Spleen (tissue), 11 donors: ENCODE measurements around the gene ZNF2. TPM values are rescaled to one million over a fixed set of nuclear protein-coding genes. Genes with fewer than 3 reads are reported as not detected.
"Not testable (repeated sequence)": the region's sequence is repeated elsewhere in the genome, so short reads cannot be mapped to it uniquely, and the experiment has no call there.

Experiments used
- DNase-seq: peaks from one replicate; pipeline ENCODE4 v3.0.0-alpha.2; 2020
- H3K27ac ChIP-seq, 8 donors: fragments of 200-600 bp; sonication (generic) in 7 of 8; 1 replicate in 4 of 8; 2 replicates in 4 of 8; pipeline versions ENCODE4 v1.5.0 to v1.8.0; 2016 to 2021; ENCODE audit warnings: inconsistent platforms in 4 of 8, mild to moderate bottlenecking in 4 of 8, moderate library complexity in 1 of 8
- H3K27me3 ChIP-seq, 7 donors: fragments of 200-600 bp; sonication (generic) in 6 of 7; replicated peaks in 1 of 7; 1 replicate in 4 of 7; 2 replicates in 3 of 7; pipeline versions ENCODE4 v1.5.0 to v1.8.0; 2016 to 2021; ENCODE audit warnings: inconsistent platforms in 3 of 7, mild to moderate bottlenecking in 1 of 7
- H3K36me3 ChIP-seq, 6 donors: fragments of 200-600 bp; sonication (generic) in 5 of 6; 1 replicate in 4 of 6; 2 replicates in 2 of 6; pipeline versions ENCODE4 v1.5.0 to v1.8.0; 2016 to 2021; ENCODE audit warnings: inconsistent platforms in 2 of 6
- H3K4me1 ChIP-seq, 6 donors: fragments of 200-600 bp; sonication (generic) in 5 of 6; 1 replicate in 3 of 6; 2 replicates in 3 of 6; pipeline versions ENCODE4 v1.5.0 to v1.8.0; 2016 to 2021; ENCODE audit warnings: inconsistent platforms in 3 of 6
- H3K4me3 ChIP-seq, 8 donors: fragments of 200-600 bp; sonication (generic) in 7 of 8; 1 replicate in 4 of 8; 2 replicates in 4 of 8; pipeline versions ENCODE4 v1.5.0 to v1.8.0; 2016 to 2021; ENCODE audit warnings: inconsistent platforms in 4 of 8, mild to moderate bottlenecking in 4 of 8, moderate library complexity in 2 of 8
- H3K9me3 ChIP-seq, 8 donors: fragments of 200-600 bp; sonication (generic) in 7 of 8; 1 replicate in 4 of 8; 2 replicates in 4 of 8; pipeline versions ENCODE4 v1.5.0 to v1.8.0; 2016 to 2021; ENCODE audit warnings: inconsistent platforms in 4 of 8
- POLR2A ChIP-seq, 3 donors: fragments of 450-650 bp; IDR thresholded peaks; one replicate each; pipeline ENCODE4 v1.5.1; 2017; ENCODE audit warnings: antibody characterized with exemption in 3 of 3, mild to moderate bottlenecking in 1 of 3
- POLR2AphosphoS5 ChIP-seq, 3 donors: sonication (generic); formaldehyde crosslinking; IDR thresholded peaks; one replicate each; pipeline ENCODE4 v1.5.1; 2017; ENCODE audit warnings: antibody characterized with exemption in 3 of 3
- WGBS, 5 donors: extraction: QIAGEN DNeasy Blood & Tissue Kit in 3 of 5; methylation state at CpG; one replicate each; pipeline versions ENCODE4 v1.1.5 to v1.1.7; 2013 to 2018; 5-methylcytosine and 5-hydroxymethylcytosine counted together
- intact Hi-C: fragments of 100-400 bp; cut with DNase I; formaldehyde crosslinking; loops from one replicate; pipeline ENCODE4 v1.15.0; 2023; ENCODE audit warnings: low total_unique reads
- polyA plus RNA-seq, 3 donors: library from polyadenylated mRNA; stranded (reverse); fragments of 200-250 nt; gene quantifications; one replicate each; pipeline ENCODE4 v1.2.1, GENCODE V29; 2013
- total RNA-seq, 7 donors: library from RNA; depleted of rRNA in 3 of 7; stranded (reverse); fragments of >200 nt in 3 of 7; fragmentation: NEBNext Ultra II Directional in 4 of 7; extraction: Animal tissue kit (Norgen Biotek cat#: 25700) in 4 of 7; gene quantifications; one replicate each; pipeline versions ENCODE4 v1.1.0 to v1.2.1, GENCODE V29; 2016 to 2021
- TF ChIP-seq, protein P1 (sequence below), 11 experiments: fragments of 200-600 bp in 7 of 11; fragments of 450-650 bp in 4 of 11; sonication (generic) in 4 of 11; IDR thresholded peaks in 8 of 11; conservative IDR thresholded peaks in 3 of 11; 1 replicate in 7 of 11; 2 replicates in 4 of 11; pipeline versions ENCODE4 v1.4.0 to v1.8.0; 2016 to 2021; ENCODE audit warnings: antibody characterized with exemption in 11 of 11, inconsistent platforms in 4 of 11, mild to moderate bottlenecking in 1 of 11
- donor health status: healthy with polysubstance abuse.
- donor health status: DM: no; HTN: no; CAD: no; lungs with moderate emphysema.
- donor health status: DM: no; HTN: no; CAD: no.
- donor health status: Bipolar disorder and iron deficiency.
- donor health status: healthy.
- donor health status: DM: no; HTN: no; CAD: no.
- donor health status: DM: yes; HTN: yes; CAD: no.

The ZNF2 gene
- total and polyA plus RNA-seq, 10 donors, result 1.5 to 8.3 (median 5.0) TPM

DNA sequence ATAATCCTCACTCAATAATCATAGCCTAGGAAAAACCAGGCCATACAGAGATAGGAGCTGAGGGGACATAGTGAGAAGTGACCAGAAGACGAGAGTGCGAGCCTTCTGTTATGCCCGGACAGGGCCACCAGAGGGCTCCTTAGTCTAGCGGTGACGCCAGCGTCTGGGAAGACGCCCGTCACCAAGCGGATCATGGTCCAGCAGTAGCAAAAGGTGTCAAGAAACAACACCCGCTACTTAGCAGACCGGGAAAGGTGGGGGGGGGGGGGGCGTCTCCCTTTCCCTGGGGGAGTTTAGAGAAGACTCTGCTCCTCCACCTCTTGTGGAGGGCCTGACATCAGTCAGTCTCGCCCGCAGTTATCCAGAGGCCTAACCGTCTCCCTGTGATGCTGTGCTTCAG lies 27.3 kb downstream of the ZNF2 start:
- H3K27me3 ChIP-seq, result peaks cover 0 to 13% (median 0%) of the 10 kb centered on the region in 7 donors
- 21 to 32% (median 22%) methylated on average over 11 to 15 of the region's 15 CpGs for WGBS, 5 donors
- H3K4me3 ChIP-seq, H3K27ac ChIP-seq, H3K36me3 ChIP-seq, H3K4me1 ChIP-seq, H3K9me3 ChIP-seq, intact Hi-C loops: not testable (repeated sequence)
- TF ChIP-seq, protein P1, sequence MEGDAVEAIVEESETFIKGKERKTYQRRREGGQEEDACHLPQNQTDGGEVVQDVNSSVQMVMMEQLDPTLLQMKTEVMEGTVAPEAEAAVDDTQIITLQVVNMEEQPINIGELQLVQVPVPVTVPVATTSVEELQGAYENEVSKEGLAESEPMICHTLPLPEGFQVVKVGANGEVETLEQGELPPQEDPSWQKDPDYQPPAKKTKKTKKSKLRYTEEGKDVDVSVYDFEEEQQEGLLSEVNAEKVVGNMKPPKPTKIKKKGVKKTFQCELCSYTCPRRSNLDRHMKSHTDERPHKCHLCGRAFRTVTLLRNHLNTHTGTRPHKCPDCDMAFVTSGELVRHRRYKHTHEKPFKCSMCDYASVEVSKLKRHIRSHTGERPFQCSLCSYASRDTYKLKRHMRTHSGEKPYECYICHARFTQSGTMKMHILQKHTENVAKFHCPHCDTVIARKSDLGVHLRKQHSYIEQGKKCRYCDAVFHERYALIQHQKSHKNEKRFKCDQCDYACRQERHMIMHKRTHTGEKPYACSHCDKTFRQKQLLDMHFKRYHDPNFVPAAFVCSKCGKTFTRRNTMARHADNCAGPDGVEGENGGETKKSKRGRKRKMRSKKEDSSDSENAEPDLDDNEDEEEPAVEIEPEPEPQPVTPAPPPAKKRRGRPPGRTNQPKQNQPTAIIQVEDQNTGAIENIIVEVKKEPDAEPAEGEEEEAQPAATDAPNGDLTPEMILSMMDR (IDR thresholded peaks at IDR 0.05 in 8 of 11, conservative IDR thresholded peaks at IDR 0.05 in 3 of 11), result peak; percentile 11 to 71 (median 53)
- peak; percentile 80 for DNase-seq

DNA sequence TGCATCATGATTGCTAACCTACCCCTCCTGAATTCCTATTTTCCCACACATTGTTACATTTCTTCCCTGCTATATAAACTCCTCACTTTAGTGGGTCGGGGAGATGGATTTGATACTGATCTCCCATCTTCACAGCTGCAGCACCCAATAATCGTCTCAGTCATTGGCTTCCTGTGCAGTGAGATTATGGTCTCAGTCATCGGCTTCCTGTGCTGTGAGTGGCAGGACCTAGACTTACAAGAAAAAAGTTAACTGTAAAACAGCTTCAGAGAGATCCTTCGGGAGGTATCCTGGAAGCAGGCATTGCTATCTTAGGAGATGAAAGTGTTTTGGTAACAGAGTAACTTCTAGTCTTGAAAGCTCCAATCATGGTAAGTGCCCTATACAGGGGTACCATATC lies 38.3 kb downstream of the ZNF2 start:
- H3K4me1 ChIP-seq, result peaks cover 0 to 26% (median 20%) of the 10 kb centered on the region in 6 donors
- WGBS, 5 donors, result 72 to 82% (median 78%) methylated on average over 4 of the region's 4 CpGs
- no peak for DNase-seq

DNA sequence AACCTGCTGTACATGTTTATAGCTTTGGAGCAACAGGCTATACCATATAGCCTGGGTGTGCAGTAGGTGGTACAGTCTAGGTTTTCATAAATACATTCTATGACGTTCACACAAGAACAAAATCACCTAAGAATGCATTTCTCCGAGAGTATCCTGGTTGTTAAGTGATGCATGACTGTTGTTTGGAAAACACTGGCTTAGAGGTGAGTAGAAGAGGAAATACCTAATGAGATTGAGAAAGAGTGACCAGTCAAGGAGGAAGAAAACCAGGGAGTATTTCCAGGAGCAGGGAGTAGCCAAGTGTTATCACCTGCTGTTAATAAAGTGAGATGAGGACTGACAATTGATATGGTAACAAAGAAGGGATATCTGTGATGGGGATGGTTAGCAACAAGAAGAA lies 38.8 kb downstream of the ZNF2 start:
- intact Hi-C loops, result no loop called here
- no peak for DNase-seq
- H3K36me3 ChIP-seq, result peaks cover 0 to 10% (median 3%) of the 10 kb centered on the region in 6 donors
- H3K27ac ChIP-seq, result no peak overlapping the region
- peaks cover 0 to 9% (median 2%) of the 10 kb centered on the region in 8 donors for H3K9me3 ChIP-seq
- H3K27me3 ChIP-seq, result no peaks in the 10 kb centered on the region
- H3K4me3 ChIP-seq, result no peak overlapping the region
- TF ChIP-seq POLR2AphosphoS5 (IDR thresholded peaks at IDR 0.05) (no peak), POLR2A (IDR thresholded peaks at IDR 0.05) (no peak)
- TF ChIP-seq, protein P1 (IDR thresholded peaks at IDR 0.05 in 8 of 11, conservative IDR thresholded peaks at IDR 0.05 in 3 of 11), result no peak
- peaks cover 0 to 26% (median 20%) of the 10 kb centered on the region in 6 donors for H3K4me1 ChIP-seq
- 89 to 96% (median 95%) methylated on average over 2 of the region's 2 CpGs for WGBS, 5 donors

More for the DNA sequence above, 38.3 kb downstream of the ZNF2 start:
- H3K27me3 ChIP-seq, result no peaks in the 10 kb centered on the region
- H3K9me3 ChIP-seq, result peaks cover 0 to 4% (median 0%) of the 10 kb centered on the region in 8 donors
- no peak overlapping the region for H3K4me3 ChIP-seq
- H3K36me3 ChIP-seq, result peaks cover 0 to 5% (median 0%) of the 10 kb centered on the region in 6 donors
- intact Hi-C loops, result no loop called here
- H3K27ac ChIP-seq, result no peak overlapping the region
- no peak for TF ChIP-seq POLR2A (IDR thresholded peaks at IDR 0.05)
- TF ChIP-seq POLR2AphosphoS5 (IDR thresholded peaks at IDR 0.05), result no peak
- TF ChIP-seq, protein P1 (IDR thresholded peaks at IDR 0.05 in 8 of 11, conservative IDR thresholded peaks at IDR 0.05 in 3 of 11), result no peak

DNA sequence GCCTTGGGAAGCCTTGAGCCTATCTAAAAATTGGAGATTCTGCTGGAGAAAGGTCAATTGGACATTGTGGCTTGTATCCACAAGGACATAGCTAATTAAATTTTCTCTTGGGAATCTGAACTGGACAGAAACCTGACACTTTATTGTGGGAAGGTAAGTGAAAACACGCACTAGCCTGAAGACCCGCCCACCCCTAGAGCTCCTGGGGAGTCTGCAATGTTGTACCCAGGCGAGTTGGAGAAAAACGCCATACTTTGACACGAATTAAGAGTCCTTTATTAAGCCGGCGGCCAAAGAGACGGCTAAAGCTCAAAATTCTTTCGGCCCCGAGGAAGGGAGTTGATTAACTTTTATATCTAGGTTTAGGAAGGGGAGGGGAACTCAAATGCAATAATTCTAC lies 40.5 kb downstream of the ZNF2 start:
- WGBS, 5 donors, result 59 to 73% (median 65%) methylated on average over 10 of the region's 10 CpGs
- intact Hi-C loops, result no loop called here
- Histone ChIP-seq H3K36me3 (peaks cover 4 to 24% (median 13%) of the 10 kb centered on the region in 6 donors), H3K9me3 (peaks cover 0 to 25% (median 15%) of the 10 kb centered on the region in 8 donors), H3K4me3 (peak overlapping the region in 2 of 8 donors; percentile 70 to 93), H3K4me1 (peaks cover 0 to 26% (median 20%) of the 10 kb centered on the region in 6 donors), H3K27ac (no peak overlapping the region), H3K27me3 (no peaks in the 10 kb centered on the region)
- no peak for DNase-seq
- TF ChIP-seq, protein P1 (IDR thresholded peaks at IDR 0.05 in 8 of 11, conservative IDR thresholded peaks at IDR 0.05 in 3 of 11), result no peak
- TF ChIP-seq POLR2AphosphoS5 (IDR thresholded peaks at IDR 0.05) (no peak), POLR2A (IDR thresholded peaks at IDR 0.05) (no peak)
